SK-N-SH (cell line): ENCODE measurements around the gene ABHD11. TPM values are rescaled to one million over a fixed set of nuclear protein-coding genes. Genes with fewer than 3 reads are reported as not detected.
A peak's percentile ranks its signal among the peaks of the same experiment; 100 is the strongest.

ENCODE experiments used
- CTCF ChIA-PET: fragments of 300-600, 350-600 bp; formaldehyde crosslinking; extraction: SDS; loops from one replicate; lab custom pipeline; 2021; lab: Yijun Ruan, JAX
- POLR2A ChIA-PET: fragments of 350-600 bp; sonication (Branson Sonifier 250); formaldehyde crosslinking; extraction: SDS; loops from one replicate; lab custom pipeline; 2020; ENCODE audit warnings: antibody characterized with exemption, inconsistent platforms; lab: Yijun Ruan, JAX
- DNase-seq: peaks from one replicate; pipeline ENCODE4 v3.0.0; 2012
- H2AFZ ChIP-seq: fragments of 200-600 bp; sonication (generic); 2 replicates; pipeline ENCODE4 v1.8.1; 2016; ENCODE audit warnings: antibody characterized with exemption, mild to moderate bottlenecking, low read depth
- H3F3A ChIP-seq: fragments of 200-600 bp; sonication (generic); replicated peaks from 2 replicates; pipeline ENCODE3; 2016; ENCODE audit warnings: antibody characterized with exemption, mild to moderate bottlenecking; ENCODE audit not compliant: insufficient read depth
- H3K27ac ChIP-seq, 2 experiments: fragments of 200-500 bp in 1 of 2; fragments of 200-600 bp in 1 of 2; sonication (Bioruptor generic) in 1 of 2; sonication (generic), shearing (Covaris generic) in 1 of 2; 2 replicates each; pipeline versions ENCODE4 v1.5.1 to v1.6.1; 2014 to 2016; ENCODE audit warnings: low read depth in 2 of 2, inconsistent platforms in 1 of 2, low read length in 1 of 2, mild to moderate bottlenecking in 1 of 2, mixed read lengths in 1 of 2
- H3K27me3 ChIP-seq: fragments of 200-600 bp; sonication (generic), shearing (Covaris generic); 2 replicates; pipeline ENCODE4 v1.6.1; 2016; ENCODE audit warnings: mixed run types; ENCODE audit not compliant: insufficient read depth
- H3K36me3 ChIP-seq, 2 experiments: fragments of 200-500 bp in 1 of 2; fragments of 200-600 bp in 1 of 2; sonication (Bioruptor generic) in 1 of 2; sonication (generic) in 1 of 2; replicated peaks in 1 of 2; 2 replicates each; pipeline versions ENCODE3 to v1.5.1; 2014 to 2016; ENCODE audit warnings: low read length in 1 of 2, mild to moderate bottlenecking in 1 of 2; ENCODE audit not compliant: insufficient read depth in 2 of 2, control insufficient read depth in 1 of 2
- H3K4me1 ChIP-seq, 2 experiments: fragments of 200-500 bp in 1 of 2; fragments of 200-600 bp in 1 of 2; sonication (Bioruptor generic) in 1 of 2; sonication (generic), shearing (Covaris generic) in 1 of 2; 2 replicates each; pipeline versions ENCODE4 v1.5.1 to v1.6.1; 2014 to 2016; ENCODE audit warnings: low read depth in 1 of 2, low read length in 1 of 2, mixed run types in 1 of 2; ENCODE audit not compliant: insufficient read depth in 2 of 2, control insufficient read depth in 1 of 2
- H3K4me2 ChIP-seq: fragments of 200-600 bp; sonication (generic), shearing (Covaris generic); 2 replicates; pipeline ENCODE4 v1.6.1; 2017; ENCODE audit warnings: mixed run types
- H3K4me3 ChIP-seq, 2 experiments: fragments of 200-500 bp in 1 of 2; fragments of 200-600 bp in 1 of 2; sonication (Bioruptor generic) in 1 of 2; sonication (generic), shearing (Covaris generic) in 1 of 2; 2 replicates each; pipeline versions ENCODE4 v1.5.1 to v1.8.1; 2014 to 2016; ENCODE audit warnings: low read depth in 2 of 2, inconsistent platforms in 1 of 2, low read length in 1 of 2, mild to moderate bottlenecking in 1 of 2, mixed read lengths in 1 of 2, moderate library complexity in 1 of 2
- H3K79me2 ChIP-seq: fragments of 200-600 bp; sonication (generic); 2 replicates; pipeline ENCODE4 v1.8.1; 2017; ENCODE audit warnings: mild to moderate bottlenecking; ENCODE audit not compliant: insufficient read depth
- H3K9ac ChIP-seq: fragments of 200-600 bp; sonication (generic); 2 replicates; pipeline ENCODE4 v1.6.1; 2017; ENCODE audit warnings: mixed run types
- H3K9me2 ChIP-seq: fragments of 200-600 bp; sonication (generic); 2 replicates; pipeline ENCODE4 v1.6.1; 2017; ENCODE audit warnings: mixed run types
- H3K9me3 ChIP-seq: fragments of 200-600 bp; sonication (generic); 2 replicates; pipeline ENCODE4 v1.6.1; 2017; ENCODE audit warnings: mixed run types, mild to moderate bottlenecking, moderate library complexity
- H4K20me1 ChIP-seq: fragments of 200-600 bp; sonication (generic); 2 replicates; pipeline ENCODE4 v1.6.1; 2017; ENCODE audit warnings: mild to moderate bottlenecking, mixed run types; ENCODE audit not compliant: insufficient read depth
- GATA2 ChIP-seq: sonication (generic); formaldehyde crosslinking; IDR thresholded peaks from 2 replicates; pipeline ENCODE4 v1.5.0; 2020; ENCODE audit warnings: mild to moderate bottlenecking, missing genetic modification reagents
- MEF2A ChIP-seq: IDR thresholded peaks from 2 replicates; pipeline ENCODE4 v1.4.0; 2012; ENCODE audit warnings: low read depth, borderline replicate concordance
- POLR2AphosphoS5 ChIP-seq: IDR thresholded peaks from 2 replicates; pipeline ENCODE4 v1.6.1; 2012; ENCODE audit warnings: low read depth, low read length
- RXRA ChIP-seq: IDR thresholded peaks from 2 replicates; pipeline ENCODE4 v1.4.0; 2012; ENCODE audit warnings: low read depth, mild to moderate bottlenecking, borderline replicate concordance
- TAF1 ChIP-seq: IDR thresholded peaks from 2 replicates; pipeline ENCODE4 v1.6.1; 2012; ENCODE audit warnings: low read depth, mild to moderate bottlenecking, low read length, moderate library complexity, borderline replicate concordance
- TCF12 ChIP-seq: IDR thresholded peaks from 2 replicates; pipeline ENCODE4 v1.4.0; 2012
- YY1 ChIP-seq: IDR thresholded peaks from 2 replicates; pipeline ENCODE4 v1.4.0; 2012; ENCODE audit warnings: low read depth, mild to moderate bottlenecking
- WGBS: methylation state at CpG from one replicate; pipeline ENCODE4 v1.1.6; 2017; ENCODE audit warnings: low lambda C conversion rate; 5-methylcytosine and 5-hydroxymethylcytosine counted together
- polyA plus RNA-seq, 3 experiments: library from polyadenylated mRNA; depleted of rRNA; stranded (reverse); fragments of >200 nt; gene quantifications; 2 replicates each; pipeline ENCODE4 v1.2.3, GENCODE V29; 2012
- TF ChIP-seq, protein P1 (sequence below): IDR thresholded peaks from 2 replicates; pipeline ENCODE4 v1.4.0; 2012; ENCODE audit warnings: low read depth, borderline replicate concordance
- TF ChIP-seq, protein P2 (sequence below): IDR thresholded peaks from 2 replicates; pipeline ENCODE4; 2012

The ABHD11 gene
- polyA plus RNA-seq, 1 of the 3 experiments (the other 2 are of a cell fraction): 29.9 TPM

DNA sequence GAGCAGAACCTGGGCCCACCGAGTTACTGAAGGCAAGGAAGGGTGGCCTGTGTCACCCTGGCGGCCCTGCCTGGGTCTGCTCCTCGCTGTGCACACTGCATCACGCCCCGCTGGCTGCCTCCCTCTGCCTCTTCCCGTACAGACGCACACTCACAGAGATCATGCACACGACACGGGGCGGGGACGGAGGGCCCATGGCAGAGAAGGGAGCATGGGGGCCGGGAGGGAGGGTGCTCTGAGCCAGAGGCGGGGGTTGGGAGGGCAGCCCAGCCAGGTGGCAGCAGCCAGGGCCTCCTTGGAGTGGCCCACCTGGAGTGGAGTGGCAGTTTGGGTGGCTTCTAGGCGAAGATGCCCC is 38.6 kb downstream of the ABHD11 start:
- H3K27ac ChIP-seq: no peak overlapping the region
- TF ChIP-seq YY1: no peak
- TF ChIP-seq GATA2 (CRISPR knock-in tag): no peak
- no peak for TF ChIP-seq TAF1
- TF ChIP-seq MEF2A: no peak
- TF ChIP-seq, protein P1, sequence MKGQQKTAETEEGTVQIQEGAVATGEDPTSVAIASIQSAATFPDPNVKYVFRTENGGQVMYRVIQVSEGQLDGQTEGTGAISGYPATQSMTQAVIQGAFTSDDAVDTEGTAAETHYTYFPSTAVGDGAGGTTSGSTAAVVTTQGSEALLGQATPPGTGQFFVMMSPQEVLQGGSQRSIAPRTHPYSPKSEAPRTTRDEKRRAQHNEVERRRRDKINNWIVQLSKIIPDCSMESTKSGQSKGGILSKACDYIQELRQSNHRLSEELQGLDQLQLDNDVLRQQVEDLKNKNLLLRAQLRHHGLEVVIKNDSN: no peak
- no peak for TF ChIP-seq TCF12
- TF ChIP-seq, protein P2, sequence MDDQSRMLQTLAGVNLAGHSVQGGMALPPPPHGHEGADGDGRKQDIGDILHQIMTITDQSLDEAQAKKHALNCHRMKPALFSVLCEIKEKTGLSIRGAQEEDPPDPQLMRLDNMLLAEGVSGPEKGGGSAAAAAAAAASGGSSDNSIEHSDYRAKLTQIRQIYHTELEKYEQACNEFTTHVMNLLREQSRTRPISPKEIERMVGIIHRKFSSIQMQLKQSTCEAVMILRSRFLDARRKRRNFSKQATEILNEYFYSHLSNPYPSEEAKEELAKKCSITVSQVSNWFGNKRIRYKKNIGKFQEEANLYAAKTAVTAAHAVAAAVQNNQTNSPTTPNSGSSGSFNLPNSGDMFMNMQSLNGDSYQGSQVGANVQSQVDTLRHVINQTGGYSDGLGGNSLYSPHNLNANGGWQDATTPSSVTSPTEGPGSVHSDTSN: no peak

DNA sequence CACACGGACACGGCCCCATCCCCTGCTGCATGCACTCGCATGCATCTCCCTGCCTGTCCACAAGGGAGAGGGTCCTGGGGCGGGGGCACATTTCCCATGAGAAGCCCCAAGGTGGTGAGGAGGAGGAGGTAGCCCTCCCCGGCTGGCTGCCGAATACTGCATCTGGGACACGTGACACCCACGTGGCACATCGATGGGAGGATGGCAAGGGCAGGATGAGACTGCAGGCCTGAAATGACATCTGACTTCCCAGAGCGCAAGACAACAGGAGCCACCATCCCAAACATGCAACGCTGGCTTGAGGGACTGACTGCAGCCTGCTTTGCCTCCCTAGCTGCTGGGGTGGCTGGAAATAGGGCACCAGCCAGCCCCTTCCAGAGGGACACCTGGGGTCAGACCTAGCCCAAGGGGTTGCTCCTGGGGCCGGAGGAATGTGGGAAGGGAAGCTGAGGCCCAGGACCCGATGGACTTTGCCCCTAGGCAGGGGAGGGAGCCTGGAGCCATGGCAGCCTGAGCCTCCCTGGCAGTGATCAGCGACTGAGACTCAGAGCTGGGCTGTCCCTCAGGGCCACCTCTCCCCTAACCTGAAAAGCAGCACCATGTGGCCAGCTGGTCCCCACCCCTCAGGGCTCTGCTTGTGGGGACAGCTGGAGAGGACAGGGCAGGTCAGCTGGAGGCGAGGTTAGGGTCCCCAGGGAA is 39.1 kb downstream of the ABHD11 start:
- Histone ChIP-seq H3K9me3 (no peaks in the 10 kb centered on the region), H3F3A (peaks cover 34% of the 10 kb centered on the region), H3K27ac (peak overlapping the region in 1 of 2 experiments; percentile 7; a peak in 1 of 4 replicates), H4K20me1 (peaks cover 13% of the 10 kb centered on the region; the same call in 1 of the 2 replicates)
- TF ChIP-seq RXRA (no peak), POLR2AphosphoS5 (peak; percentile 8; the same call in 1 of the 2 replicates)
- TF ChIP-seq, all 33 proteins: peak for 1
- CTCF ChIA-PET: interaction anchor here (0.7 to 8.8 kb wide), 8 partner anchors 16 to 1019 kb away, joined by 3 to 70 read pairs (median 4); partner anchors contain the start of gene STX1A
- no peak overlapping the region for H3K4me3 ChIP-seq
- H2AFZ ChIP-seq: no peak overlapping the region
- no peak overlapping the region for H3K4me2 ChIP-seq
- WGBS: 86% methylated on average over 15 of the region's 15 CpGs
- peaks cover 37 to 72% of the 10 kb centered on the region in 2 experiments for H3K36me3 ChIP-seq
- POLR2A ChIA-PET: interaction anchor here (0.8 to 0.9 kb wide), 2 partner anchors 9 to 14 kb away, joined by 3 read pairs; no protein-coding TSS in a partner anchor
- DNase-seq: peak; percentile 44
- H3K4me1 ChIP-seq: peaks cover 0 to 5% of the 10 kb centered on the region in 2 experiments; a peak in 3 of 4 replicates
- H3K79me2 ChIP-seq: peaks cover 7% of the 10 kb centered on the region; the same call in 1 of the 2 replicates
- H3K27me3 ChIP-seq: no peaks in the 10 kb centered on the region
- no peak overlapping the region for H3K9ac ChIP-seq
- H3K9me2 ChIP-seq: no peaks in the 10 kb centered on the region

More for the DNA sequence above, 38.6 kb downstream of the ABHD11 start:
- H3F3A ChIP-seq: peaks cover 36% of the 10 kb centered on the region
- H2AFZ ChIP-seq: no peak overlapping the region
- H3K9me3 ChIP-seq: no peaks in the 10 kb centered on the region
- no peak overlapping the region for H3K4me3 ChIP-seq
- POLR2A ChIA-PET: interaction anchor here (0.8 to 0.9 kb wide), 2 partner anchors 9 to 14 kb away, joined by 3 read pairs; no protein-coding TSS in a partner anchor
- H3K4me2 ChIP-seq: no peak overlapping the region
- DNase-seq: no peak
- H3K79me2 ChIP-seq: peaks cover 7% of the 10 kb centered on the region; the same call in 1 of the 2 replicates
- H3K36me3 ChIP-seq: peaks cover 34 to 71% of the 10 kb centered on the region in 2 experiments
- H4K20me1 ChIP-seq: peaks cover 16% of the 10 kb centered on the region; the same call in 1 of the 2 replicates
- 93% methylated on average over 14 of the region's 14 CpGs for WGBS
- peaks cover 0 to 10% of the 10 kb centered on the region in 2 experiments; a peak in 3 of 4 replicates for H3K4me1 ChIP-seq
- H3K9ac ChIP-seq: no peak overlapping the region
- CTCF ChIA-PET: interaction anchor here (0.7 to 8.8 kb wide), 11 partner anchors 11 to 1019 kb away, joined by 3 to 70 read pairs (median 6); partner anchors contain the start of gene STX1A
- no peaks in the 10 kb centered on the region for H3K9me2 ChIP-seq
- no peaks in the 10 kb centered on the region for H3K27me3 ChIP-seq
